CD4-positive, alpha-beta memory T cell (primary cell): ENCODE measurements around the gene SH2D2A. TPM values are rescaled to one million over a fixed set of nuclear protein-coding genes. Genes with fewer than 3 reads are reported as not detected.

Source experiments
- polyA plus RNA-seq, 2 donors: library from polyadenylated mRNA; unstranded; fragments of 300-500 nt; fragmentation: Illumina TruSeq; gene quantifications; one replicate each; pipeline ENCODE4 v1.2.3, GENCODE V29; 2021
- total RNA-seq, 2 experiments: library from RNA; stranded (reverse); gene quantifications; one replicate each; pipeline ENCODE4 v1.2.3, GENCODE V29; 2021

The SH2D2A gene
- total and polyA plus RNA-seq, 4 experiments from 2014 or later, result 29.1 to 63.6 (median 54.5) TPM

Other genes starting within 250 kb of the SH2D2A start
- not detected for gene IQGAP3, start 244.3 kb downstream of the SH2D2A start, total RNA-seq
- gene IQGAP3, start 244.3 kb downstream of the SH2D2A start, polyA plus RNA-seq, result not detected
- gene TTC24, start 237.1 kb downstream of the SH2D2A start, total RNA-seq, result under 1 TPM; 0.84 to 0.91 TPM
- gene TTC24, start 237.1 kb downstream of the SH2D2A start, polyA plus RNA-seq, result under 1 TPM in 1 of 2 donors, not detected in 1; 0.12 TPM
- 10 to 100 TPM; 46.7 to 49.5 TPM for gene NAXE, start 225.1 kb downstream of the SH2D2A start, total RNA-seq
- 100 to 1,000 TPM in 1 of 2 donors, 10 to 100 TPM in 1; 93.3 to 152 TPM for gene NAXE, start 225.1 kb downstream of the SH2D2A start, polyA plus RNA-seq
- gene GPATCH4, start 215.4 kb downstream of the SH2D2A start, total RNA-seq, result 10 to 100 TPM; 26.9 to 30.7 TPM
- gene GPATCH4, start 215.4 kb downstream of the SH2D2A start, polyA plus RNA-seq, result 10 to 100 TPM in 1 of 2 donors, 1 to 10 TPM in 1; 8.1 to 58.5 TPM
- gene HAPLN2, start 197.4 kb downstream of the SH2D2A start, total RNA-seq, result not detected
- not detected for gene HAPLN2, start 197.4 kb downstream of the SH2D2A start, polyA plus RNA-seq
- not detected for gene BCAN, start 174.7 kb downstream of the SH2D2A start, total RNA-seq
- gene BCAN, start 174.7 kb downstream of the SH2D2A start, polyA plus RNA-seq, result not detected
- gene NES, start 139.4 kb downstream of the SH2D2A start, total RNA-seq, result not detected
- not detected for gene NES, start 139.4 kb downstream of the SH2D2A start, polyA plus RNA-seq
- gene CRABP2, start 111.3 kb downstream of the SH2D2A start, total RNA-seq, result under 1 TPM; 0.55 to 0.61 TPM
- gene CRABP2, start 111.3 kb downstream of the SH2D2A start, polyA plus RNA-seq, result under 1 TPM in 1 of 2 donors, not detected in 1; 0.21 TPM
- 10 to 100 TPM; 30.5 to 35.7 TPM for gene METTL25B, start 88.4 kb downstream of the SH2D2A start, total RNA-seq
- 1 to 10 TPM; 4.6 to 7.5 TPM for gene METTL25B, start 88.4 kb downstream of the SH2D2A start, polyA plus RNA-seq
- gene ISG20L2, start 88.1 kb downstream of the SH2D2A start, total RNA-seq, result 10 to 100 TPM; 47.9 to 53.1 TPM
- gene ISG20L2, start 88.1 kb downstream of the SH2D2A start, polyA plus RNA-seq, result 10 to 100 TPM; 11.4 to 19.3 TPM
- gene MRPL24, start 75.8 kb downstream of the SH2D2A start, total RNA-seq, result 10 to 100 TPM; 44.1 to 47.4 TPM
- 100 to 1,000 TPM in 1 of 2 donors, 10 to 100 TPM in 1; 86.7 to 150 TPM for gene MRPL24, start 75.8 kb downstream of the SH2D2A start, polyA plus RNA-seq
- 10 to 100 TPM; 93.3 to 97.0 TPM for gene HDGF, start 65.2 kb downstream of the SH2D2A start, total RNA-seq
- 10 to 100 TPM; 23.8 to 49.3 TPM for gene HDGF, start 65.2 kb downstream of the SH2D2A start, polyA plus RNA-seq
- 10 to 100 TPM; 60.9 to 61.3 TPM for gene PRCC, start 49.3 kb downstream of the SH2D2A start, total RNA-seq
- 10 to 100 TPM; 32.8 to 52.7 TPM for gene PRCC, start 49.3 kb downstream of the SH2D2A start, polyA plus RNA-seq
- under 1 TPM in 1 of 2 experiments, not detected in 1; 0.06 TPM for gene INSRR, start 42.3 kb upstream of the SH2D2A start, total RNA-seq
- gene INSRR, start 42.3 kb upstream of the SH2D2A start, polyA plus RNA-seq, result not detected
- gene NTRK1, start 44.0 kb upstream of the SH2D2A start, total RNA-seq, result under 1 TPM in 1 of 2 experiments, not detected in 1; 0.23 TPM
- gene NTRK1, start 44.0 kb upstream of the SH2D2A start, polyA plus RNA-seq, result not detected
- under 1 TPM; 0.32 to 0.36 TPM for gene PEAR1, start 76.9 kb upstream of the SH2D2A start, total RNA-seq
- gene PEAR1, start 76.9 kb upstream of the SH2D2A start, polyA plus RNA-seq, result not detected
- not detected for gene LRRC71, start 103.8 kb upstream of the SH2D2A start, total RNA-seq
- gene LRRC71, start 103.8 kb upstream of the SH2D2A start, polyA plus RNA-seq, result not detected
- gene ARHGEF11, start 228.9 kb upstream of the SH2D2A start, total RNA-seq, result 10 to 100 TPM; 22.7 to 24.1 TPM
- 10 to 100 TPM in 1 of 2 donors, 1 to 10 TPM in 1; 7.9 to 19.1 TPM for gene ARHGEF11, start 228.9 kb upstream of the SH2D2A start, polyA plus RNA-seq